ENCODE data around the gene MYCBP2.
"Not testable (repeated sequence)": the region's sequence is repeated elsewhere in the genome, so short reads cannot be mapped to it uniquely, and the experiment has no call there.

MYCBP2 gene

GRCh38 chr13:77319536-77319935, 7.4 kb downstream of the MYCBP2 start:
- H3K36me3 ChIP-seq = no peaks in the 10 kb centered on the region
- H3K4me1 ChIP-seq (ENCODE audit: control insufficient read depth in 1 of 2, insufficient read depth in 1 of 2, low read depth in 1 of 2, low read length in 1 of 2) = peaks cover 29 to 42% of the 10 kb centered on the region in 2 experiments
- TF ChIP-seq, protein P1, sequence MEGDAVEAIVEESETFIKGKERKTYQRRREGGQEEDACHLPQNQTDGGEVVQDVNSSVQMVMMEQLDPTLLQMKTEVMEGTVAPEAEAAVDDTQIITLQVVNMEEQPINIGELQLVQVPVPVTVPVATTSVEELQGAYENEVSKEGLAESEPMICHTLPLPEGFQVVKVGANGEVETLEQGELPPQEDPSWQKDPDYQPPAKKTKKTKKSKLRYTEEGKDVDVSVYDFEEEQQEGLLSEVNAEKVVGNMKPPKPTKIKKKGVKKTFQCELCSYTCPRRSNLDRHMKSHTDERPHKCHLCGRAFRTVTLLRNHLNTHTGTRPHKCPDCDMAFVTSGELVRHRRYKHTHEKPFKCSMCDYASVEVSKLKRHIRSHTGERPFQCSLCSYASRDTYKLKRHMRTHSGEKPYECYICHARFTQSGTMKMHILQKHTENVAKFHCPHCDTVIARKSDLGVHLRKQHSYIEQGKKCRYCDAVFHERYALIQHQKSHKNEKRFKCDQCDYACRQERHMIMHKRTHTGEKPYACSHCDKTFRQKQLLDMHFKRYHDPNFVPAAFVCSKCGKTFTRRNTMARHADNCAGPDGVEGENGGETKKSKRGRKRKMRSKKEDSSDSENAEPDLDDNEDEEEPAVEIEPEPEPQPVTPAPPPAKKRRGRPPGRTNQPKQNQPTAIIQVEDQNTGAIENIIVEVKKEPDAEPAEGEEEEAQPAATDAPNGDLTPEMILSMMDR (IDR thresholded peaks at IDR 0.05) = no peak
- H3K27ac ChIP-seq = peak overlapping the region; percentile 22
- no peaks in the 10 kb centered on the region for H3K9me3 ChIP-seq
- H3K27me3 ChIP-seq = no peaks in the 10 kb centered on the region
- H3K4me3 ChIP-seq (ENCODE audit: low read depth in 1 of 2, low read length in 1 of 2) = no peak overlapping the region

GRCh38 chr13:77318741-77319140, 8.2 kb downstream of the MYCBP2 start:
- TF ChIP-seq, protein P1 (IDR thresholded peaks at IDR 0.05) = no peak
- Histone ChIP-seq H3K27ac (peak overlapping the region; percentile 19), H3K27me3 (no peaks in the 10 kb centered on the region), H3K4me1 (ENCODE audit: control insufficient read depth in 1 of 2, insufficient read depth in 1 of 2, low read depth in 1 of 2, low read length in 1 of 2) (peaks cover 21 to 34% of the 10 kb centered on the region in 2 experiments), H3K36me3 (no peaks in the 10 kb centered on the region), H3K4me3 (ENCODE audit: low read depth in 1 of 2, low read length in 1 of 2) (no peak overlapping the region), H3K9me3 (no peaks in the 10 kb centered on the region)

DNA sequence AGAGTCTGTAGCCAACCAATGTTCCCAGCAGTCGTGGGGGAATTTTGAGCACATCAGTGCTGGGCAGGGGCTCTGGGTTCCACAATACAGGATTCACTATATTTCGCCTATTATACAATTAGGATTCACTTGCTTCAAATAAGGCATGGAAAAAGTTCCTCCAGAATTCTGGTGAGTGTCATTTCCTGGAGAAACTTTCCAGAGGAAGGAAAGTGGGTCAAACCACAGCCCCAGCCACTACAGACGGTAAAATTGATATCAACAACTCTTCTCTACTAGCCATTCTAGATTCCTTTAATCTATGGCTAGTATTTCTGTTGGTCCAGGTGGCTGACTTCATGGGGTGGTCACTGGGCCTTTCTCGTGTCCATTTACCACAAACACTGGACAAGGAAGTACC, 10.5 kb downstream of the MYCBP2 start:
- H3K36me3 ChIP-seq = no peaks in the 10 kb centered on the region
- peaks cover 12 to 23% of the 10 kb centered on the region in 2 experiments for H3K4me1 ChIP-seq (ENCODE audit: control insufficient read depth in 1 of 2, insufficient read depth in 1 of 2, low read depth in 1 of 2, low read length in 1 of 2)
- no peaks in the 10 kb centered on the region for H3K27me3 ChIP-seq
- H3K4me3 ChIP-seq (ENCODE audit: low read depth in 1 of 2, low read length in 1 of 2) = no peak overlapping the region
- no peak overlapping the region for H3K27ac ChIP-seq
- no peaks in the 10 kb centered on the region for H3K9me3 ChIP-seq
- TF ChIP-seq, protein P1 (IDR thresholded peaks at IDR 0.05) = no peak

GRCh38 chr13:77315509-77315908, 11.4 kb downstream of the MYCBP2 start:
- H3K27me3 ChIP-seq; H3K9me3 ChIP-seq; H3K27ac ChIP-seq; H3K36me3 ChIP-seq; H3K4me3 ChIP-seq (ENCODE audit: low read depth in 1 of 2, low read length in 1 of 2): not testable (repeated sequence)
- H3K4me1 ChIP-seq (ENCODE audit: control insufficient read depth in 1 of 2, insufficient read depth in 1 of 2, low read depth in 1 of 2, low read length in 1 of 2) = peaks cover 10 to 22% of the 10 kb centered on the region in 2 experiments

GRCh38 chr13:77313923-77314322, 13.0 kb downstream of the MYCBP2 start:
- TF ChIP-seq, protein P1 (IDR thresholded peaks at IDR 0.05) = no peak
- Histone ChIP-seq H3K4me3 (ENCODE audit: low read depth in 1 of 2, low read length in 1 of 2) (no peak overlapping the region), H3K27ac (no peak overlapping the region), H3K27me3 (no peaks in the 10 kb centered on the region), H3K36me3 (no peaks in the 10 kb centered on the region), H3K4me1 (ENCODE audit: control insufficient read depth in 1 of 2, insufficient read depth in 1 of 2, low read depth in 1 of 2, low read length in 1 of 2) (peaks cover 0 to 7% of the 10 kb centered on the region in 2 experiments), H3K9me3 (no peaks in the 10 kb centered on the region)

DNA sequence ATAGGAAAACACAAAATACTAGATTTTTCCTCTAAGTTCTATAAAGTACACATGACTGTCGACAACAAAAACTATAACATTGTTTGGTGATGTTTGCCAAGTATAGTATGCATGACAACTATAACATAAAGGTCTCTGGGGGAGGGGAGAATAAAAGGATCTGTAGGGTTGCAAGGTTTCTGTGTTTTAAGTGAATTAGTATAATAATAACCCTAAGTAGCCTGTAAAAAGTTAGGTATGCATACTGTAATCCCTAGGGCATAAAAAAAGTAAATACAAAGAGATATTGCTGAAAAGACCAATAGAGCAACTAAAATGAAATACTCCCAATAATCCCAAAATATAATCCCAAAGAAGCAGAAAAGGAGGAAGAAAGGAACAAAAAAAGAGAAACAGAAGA, 14.6 kb downstream of the MYCBP2 start:
- Histone ChIP-seq H3K9me3 (no peaks in the 10 kb centered on the region), H3K36me3 (no peaks in the 10 kb centered on the region), H3K4me3 (ENCODE audit: low read depth in 1 of 2, low read length in 1 of 2) (no peak overlapping the region), H3K27ac (no peak overlapping the region), H3K4me1 (ENCODE audit: control insufficient read depth in 1 of 2, insufficient read depth in 1 of 2, low read depth in 1 of 2, low read length in 1 of 2) (peaks cover 5 to 7% of the 10 kb centered on the region in 2 experiments), H3K27me3 (no peaks in the 10 kb centered on the region)
- TF ChIP-seq, protein P1 (IDR thresholded peaks at IDR 0.05) = no peak
